Fibroblast of lung (primary cell): ENCODE results near the gene KRTAP24-1.

Experiments used
- CTCF ChIP-seq, 2 donors: IDR thresholded peaks in 1 of 2; conservative IDR thresholded peaks in 1 of 2; 1 replicate in 1 of 2; 2 replicates in 1 of 2; pipeline ENCODE4 v1.5.1; 2011 to 2012; ENCODE audit warnings: low read length in 2 of 2, control low read depth in 1 of 2, inconsistent platforms in 1 of 2, low read depth in 1 of 2, mild to moderate bottlenecking in 1 of 2
- EZH2 ChIP-seq: IDR thresholded peaks from 2 replicates; pipeline ENCODE4 v1.5.1; 2012; ENCODE audit warnings: low read length, control low read depth, mild to moderate bottlenecking; ENCODE audit errors: missing control alignments

GRCh38 chr21:30326390-30326789, 43.6 kb upstream of the KRTAP24-1 start:
- no peak for TF ChIP-seq CTCF (conservative IDR thresholded peaks at IDR 0.05 in 1 of 2, IDR thresholded peaks at IDR 0.05 in 1 of 2; ENCODE audit: low read depth in 1 of 2, low read length in 2 of 2)
- no peak for TF ChIP-seq EZH2
